ENCODE data around the gene RPLP2.

RPLP2 gene

GRCh38 chr11:809287-810039 lies at the start of gene RPLP2:
TSS of gene RPLP2 (plus strand) at chr11:809967. CDS start at chr11:810235, 268 bp downstream.
- peak; percentile 83 for DNase-seq

DNA sequence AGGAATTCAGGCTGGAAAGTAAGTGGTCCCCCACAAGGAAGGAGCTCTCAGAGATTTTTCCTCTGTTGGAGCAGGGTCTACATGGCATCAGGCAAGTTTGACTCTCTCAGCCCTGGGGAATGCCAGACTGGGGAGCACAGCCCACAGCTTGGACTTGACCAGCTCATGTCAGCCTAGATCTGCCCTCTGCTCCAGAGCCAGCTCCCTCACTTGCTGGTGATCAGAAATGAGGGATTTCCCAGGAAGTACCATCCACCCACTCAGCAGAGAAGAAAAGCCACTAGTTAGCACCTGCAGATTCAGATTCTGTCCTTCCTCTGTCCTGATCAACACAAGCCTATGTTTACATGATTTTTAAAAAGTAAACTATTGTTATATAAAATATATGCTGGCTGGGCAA lies 49.5 kb upstream of the RPLP2 start:
- DNase-seq: no peak

DNA sequence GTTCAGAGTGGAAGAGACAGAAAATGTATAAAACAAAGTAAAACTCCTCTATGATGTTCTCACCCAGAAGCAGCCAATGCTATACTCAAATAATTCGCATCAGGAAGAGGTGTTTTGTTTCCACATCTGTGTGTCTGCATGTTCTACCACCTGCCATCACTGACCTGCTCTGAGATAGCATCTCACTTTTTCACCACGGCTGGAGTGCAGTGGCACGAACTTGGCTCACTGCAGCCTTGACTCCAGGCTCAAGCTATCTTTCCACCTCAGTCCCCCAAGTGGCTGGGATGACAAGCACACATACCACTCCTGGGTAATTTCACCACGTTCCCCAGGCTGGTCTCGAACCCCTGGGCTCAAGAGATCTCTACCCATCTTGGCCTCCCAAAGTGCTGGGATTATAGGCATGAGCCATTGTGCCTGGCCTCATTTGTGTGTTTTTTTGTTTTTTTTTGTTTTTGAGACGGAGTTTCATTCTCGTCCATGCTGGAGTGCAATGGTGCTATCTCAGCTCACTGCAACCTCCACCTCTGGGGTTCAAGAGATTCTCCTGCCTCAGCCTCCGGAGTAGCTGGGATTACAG lies 48.1 kb upstream of the RPLP2 start:
- DNase-seq: no peak

- no peak for DNase-seq
These were observed 47.2 kb upstream of the RPLP2 start for GRCh38 chr11:762421-763072.

GRCh38 chr11:763073-763463 lies 46.7 kb upstream of the RPLP2 start:
- no peak for DNase-seq

GRCh38 chr11:763549-764321 lies 46.0 kb upstream of the RPLP2 start:
- no peak for DNase-seq

- no peak for DNase-seq
These were observed 45.3 kb upstream of the RPLP2 start for GRCh38 chr11:764322-765024.

GRCh38 chr11:765025-765801 lies 44.6 kb upstream of the RPLP2 start:
- no peak for DNase-seq

DNA sequence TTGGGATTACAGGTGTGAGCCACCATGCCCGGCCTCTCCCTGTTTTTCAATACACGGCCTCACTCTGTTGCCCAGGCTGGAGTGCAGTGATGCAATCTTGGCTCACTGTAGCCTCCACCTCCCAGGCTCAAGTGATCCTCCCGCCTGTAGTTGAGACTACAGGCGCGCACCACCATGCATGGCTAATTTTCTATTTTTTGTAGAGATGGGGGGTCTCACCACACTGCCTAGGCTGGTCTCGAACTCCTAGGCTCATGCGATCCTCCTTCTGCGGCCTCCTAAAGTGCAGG lies 44.0 kb upstream of the RPLP2 start:
- DNase-seq: no peak

DNA sequence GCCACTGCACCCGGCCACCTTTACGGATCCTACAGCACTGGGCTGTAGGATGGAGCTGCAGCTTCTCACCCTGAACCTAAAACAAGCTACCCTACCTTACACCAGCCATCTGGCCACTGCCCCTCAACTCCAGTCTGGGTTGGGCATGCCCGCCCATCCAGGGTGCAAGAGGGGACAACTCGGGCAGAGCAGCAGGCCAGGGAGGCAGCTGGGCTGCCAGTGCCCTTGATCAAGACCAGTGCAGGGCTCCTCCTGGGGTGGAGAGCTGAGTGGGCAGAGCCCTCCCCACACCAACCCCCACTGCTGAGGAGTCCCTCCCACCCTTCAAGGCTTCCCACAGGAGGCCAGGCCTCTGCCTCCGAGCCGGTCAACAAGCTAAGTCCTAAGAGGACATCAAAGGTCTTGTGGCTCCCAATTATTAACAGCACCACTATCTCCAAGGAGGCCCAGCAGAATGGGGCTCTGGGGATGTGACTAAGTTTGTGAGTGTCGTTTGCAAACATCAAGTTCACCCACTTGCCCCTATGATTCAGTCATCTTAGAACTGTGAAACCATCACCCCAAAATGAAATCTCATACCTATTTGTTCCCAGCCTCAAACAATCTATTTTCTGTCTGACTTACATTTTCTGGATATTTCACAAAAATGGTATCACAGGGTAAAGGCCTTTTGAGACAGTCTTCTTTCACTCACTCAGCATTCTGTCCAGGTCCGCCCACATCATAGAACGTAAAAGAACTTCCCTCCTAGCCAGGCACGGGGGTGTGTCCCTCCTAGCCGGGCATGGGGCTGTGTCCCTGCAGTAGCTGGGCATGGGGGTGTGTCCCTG lies 43.4 kb upstream of the RPLP2 start:
- no peak for DNase-seq

- no peak for DNase-seq
These were observed 42.9 kb upstream of the RPLP2 start for GRCh38 chr11:766936-767210.

DNA sequence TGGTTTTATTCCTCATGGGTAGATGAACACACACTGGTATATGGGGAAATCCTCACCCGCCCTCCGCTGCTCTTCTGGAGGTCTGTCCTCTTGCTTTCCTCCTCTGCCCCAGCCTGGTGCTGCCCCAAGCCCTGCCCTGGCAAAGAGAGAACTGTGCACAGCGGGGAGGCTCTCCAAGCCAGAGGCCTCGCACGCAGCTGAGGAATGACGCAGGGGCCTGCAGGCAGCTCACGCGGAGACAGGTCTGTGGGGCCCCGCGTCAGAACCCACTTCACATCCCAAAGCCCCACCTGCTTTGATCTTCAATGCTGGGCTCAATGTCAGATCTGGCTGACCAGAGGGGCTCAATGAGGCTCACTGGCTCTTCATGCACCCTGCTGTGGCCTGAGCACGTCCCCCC lies 42.5 kb upstream of the RPLP2 start:
- no peak for DNase-seq

GRCh38 chr11:769887-770641 lies 39.7 kb upstream of the RPLP2 start:
- DNase-seq: no peak

GRCh38 chr11:770642-771616 lies 38.8 kb upstream of the RPLP2 start:
- no peak for DNase-seq

- DNase-seq: no peak
These were observed 38.1 kb upstream of the RPLP2 start for GRCh38 chr11:771617-772204.

DNA sequence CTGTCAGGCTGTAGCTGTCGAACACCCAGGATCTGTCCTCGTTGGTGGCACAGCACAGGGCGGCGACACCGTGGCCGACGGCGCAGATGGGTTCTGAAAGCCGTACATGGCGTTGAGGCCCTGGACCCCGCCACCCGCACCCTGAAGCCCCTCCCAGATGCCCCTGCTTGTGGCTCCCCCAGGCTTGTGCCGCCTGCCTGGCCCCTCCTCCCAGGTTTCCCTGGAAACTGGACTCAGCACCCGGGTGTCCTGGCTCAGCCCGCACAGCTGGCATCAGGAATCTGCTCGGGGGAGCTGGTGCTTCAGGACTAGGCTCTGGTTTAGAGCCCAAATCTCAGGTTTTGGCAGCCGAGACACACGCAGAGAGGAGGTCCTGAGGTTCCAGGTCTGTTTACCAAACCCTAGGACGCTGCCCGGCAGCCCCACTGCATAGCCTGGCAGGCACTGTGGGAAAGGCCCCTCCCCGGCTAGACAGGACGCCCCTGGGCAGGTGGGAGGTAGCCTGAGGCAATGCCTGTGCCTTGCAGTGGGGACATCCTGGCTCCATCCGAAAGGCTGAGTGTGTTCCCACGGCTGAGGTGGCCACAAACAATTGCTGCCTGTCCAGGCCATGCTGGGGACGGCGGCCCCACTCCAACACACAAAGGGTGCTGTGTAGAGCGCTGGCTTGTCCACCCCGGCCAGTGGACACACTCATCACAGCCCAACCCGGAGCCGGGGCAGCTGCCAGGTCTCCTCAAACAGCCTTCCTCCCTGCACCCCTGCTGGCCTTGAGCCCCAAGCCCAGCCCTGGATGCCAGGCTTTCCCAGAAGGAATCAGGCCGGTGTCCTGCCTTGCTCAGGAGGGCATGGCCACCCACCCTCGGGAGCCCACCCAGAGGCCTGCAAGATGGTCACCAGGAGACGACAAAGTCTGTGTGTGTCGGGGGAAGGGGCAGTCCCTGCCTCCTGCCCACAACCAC lies 37.1 kb upstream of the RPLP2 start:
- no peak for DNase-seq

DNA sequence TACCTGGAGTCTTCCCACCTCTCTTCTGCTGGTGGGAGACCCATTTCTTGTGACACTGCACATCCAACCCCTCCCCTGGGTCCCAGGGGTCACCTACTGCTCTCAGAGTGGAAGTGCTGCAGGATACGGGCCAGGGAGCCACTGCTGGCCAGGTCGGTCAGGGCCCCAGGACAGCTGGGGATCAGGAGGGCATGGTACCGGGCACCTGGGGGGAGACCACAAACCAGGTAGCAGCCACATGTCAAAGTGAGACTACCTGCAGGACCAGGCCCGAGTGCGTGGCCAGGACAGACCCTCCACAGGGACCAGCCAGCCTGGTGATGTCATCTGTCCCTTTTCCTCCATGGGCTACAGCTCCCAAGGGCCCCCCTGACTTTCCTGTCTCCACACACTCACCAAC lies 36.3 kb upstream of the RPLP2 start:
- DNase-seq: no peak

DNA sequence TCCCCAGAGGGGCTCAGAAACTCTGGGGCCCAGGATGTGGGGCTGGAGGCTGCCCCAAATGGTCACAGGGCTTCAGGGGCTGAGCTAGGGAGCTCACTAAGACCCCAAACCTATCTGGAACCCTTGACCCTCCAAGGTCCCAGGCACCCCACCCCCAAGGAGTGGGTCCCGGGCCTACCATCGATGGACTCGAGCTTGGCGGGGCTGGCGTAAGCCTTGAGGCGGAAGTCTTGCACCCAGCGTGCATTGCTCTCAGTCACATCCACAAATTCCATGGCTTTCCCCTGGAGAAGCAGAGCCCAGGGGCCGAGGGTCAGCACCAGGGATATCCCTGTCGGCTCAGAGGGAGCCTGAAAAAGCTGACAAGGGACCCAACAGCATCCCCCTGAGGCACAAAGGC lies 35.9 kb upstream of the RPLP2 start:
- no peak for DNase-seq

Data from NCI-H1436 treated with DMSO at 0.1 percent for 48 hours (cell line).